NT2/D1 (cell line): Measurements from ENCODE around the gene RETREG1.

Experiments used
- SUZ12 ChIP-seq: IDR thresholded peaks from 2 replicates; pipeline ENCODE4 v1.6.1; 2011; ENCODE audit not compliant: insufficient read length, insufficient read depth; ENCODE audit errors: extremely low read depth
- YY1 ChIP-seq: IDR thresholded peaks from 2 replicates; pipeline ENCODE4 v1.6.1; 2011; ENCODE audit not compliant: insufficient read length, insufficient read depth
- ZNF274 ChIP-seq: IDR thresholded peaks from 2 replicates; pipeline ENCODE4 v1.6.1; 2011; ENCODE audit warnings: mild to moderate bottlenecking, low read depth, low read length

GRCh38 chr5:16642867-16643266 is 26.1 kb upstream of the RETREG1 start:
- TF ChIP-seq YY1 (no peak), SUZ12 (no peak), ZNF274 (no peak)
